HepG2 (cell line): ENCODE data around the gene RNF126. TPM values are rescaled to one million over a fixed set of nuclear protein-coding genes. Genes with fewer than 3 reads are reported as not detected.

Experiments
- ATAD3A ChIP-seq: sonication (generic); formaldehyde crosslinking; IDR thresholded peaks from 2 replicates; pipeline ENCODE4 v1.4.0; 2020; ENCODE audit warnings: missing genetic modification reagents
- CBX1 ChIP-seq: IDR thresholded peaks from one replicate; pipeline ENCODE4 v1.6.1; 2016; ENCODE audit warnings: antibody characterized with exemption, low read depth
- GATAD2A ChIP-seq: IDR thresholded peaks from 2 replicates; pipeline ENCODE4 v1.6.1; 2016
- HCFC1 ChIP-seq: fragments of 150-350 bp; IDR thresholded peaks from 2 replicates; pipeline ENCODE4 v1.6.1; 2014; ENCODE audit warnings: low read depth, low read length
- KMT2A ChIP-seq: sonication (generic); formaldehyde crosslinking; IDR thresholded peaks from 2 replicates; pipeline ENCODE4 v1.4.0; 2020; ENCODE audit warnings: missing genetic modification reagents
- MAFF ChIP-seq: IDR thresholded peaks from 2 replicates; pipeline ENCODE4 v1.6.1; 2011; ENCODE audit warnings: low read depth, low read length, improper control_type of control experiment
- MIER3 ChIP-seq: IDR thresholded peaks from 2 replicates; pipeline ENCODE4 v1.6.1; 2016; ENCODE audit warnings: missing compliant biosample characterization, borderline replicate concordance
- PAWR ChIP-seq: sonication (generic); formaldehyde crosslinking; IDR thresholded peaks from 2 replicates; pipeline ENCODE4 v1.4.0; 2020; ENCODE audit warnings: missing genetic modification reagents, mild to moderate bottlenecking, borderline replicate concordance
- PCBP2 ChIP-seq: fragments of 200-400 bp; formaldehyde crosslinking; optimal IDR thresholded peaks from 2 replicates; pipeline ENCODE3; 2018; ENCODE audit warnings: low read length, low read depth; ENCODE audit not compliant: poor library complexity, severe bottlenecking
- POLR2G ChIP-seq: fragments of 200-400 bp; formaldehyde crosslinking; IDR thresholded peaks from 2 replicates; pipeline ENCODE4 v1.6.1; 2018; ENCODE audit warnings: mild to moderate bottlenecking, low read depth, low read length, moderate library complexity
- REL ChIP-seq: sonication (generic); formaldehyde crosslinking; conservative IDR thresholded peaks from 2 replicates; pipeline ENCODE4 v1.8.0; 2022; ENCODE audit warnings: mild to moderate bottlenecking, missing genetic modification reagents, moderate library complexity
- RFX3 ChIP-seq: IDR thresholded peaks from 2 replicates; pipeline ENCODE4 v1.6.1; 2016; ENCODE audit warnings: missing biosample characterization, missing genetic modification reagents
- TBP ChIP-seq: sonication (generic); formaldehyde crosslinking; IDR thresholded peaks from 2 replicates; pipeline ENCODE4 v1.5.0; 2020; ENCODE audit warnings: missing genetic modification reagents
- ZNF232 ChIP-seq: sonication (generic); formaldehyde crosslinking; IDR thresholded peaks from 2 replicates; pipeline ENCODE4 v1.4.0; 2020; ENCODE audit warnings: missing genetic modification reagents, borderline replicate concordance
- ZNF3 ChIP-seq: IDR thresholded peaks from 2 replicates; pipeline ENCODE4 v1.7.0; 2017; ENCODE audit warnings: inconsistent platforms
- ZNF34 ChIP-seq: sonication (generic); formaldehyde crosslinking; IDR thresholded peaks from 2 replicates; pipeline ENCODE4 v1.4.0; 2020; ENCODE audit warnings: mild to moderate bottlenecking, missing genetic modification reagents, borderline replicate concordance
- ZNF44 ChIP-seq: sonication (generic); formaldehyde crosslinking; IDR thresholded peaks from 2 replicates; pipeline ENCODE4 v1.5.1; 2020; ENCODE audit warnings: mild to moderate bottlenecking, missing genetic modification reagents
- ZNF451 ChIP-seq: sonication (generic); formaldehyde crosslinking; IDR thresholded peaks from 2 replicates; pipeline ENCODE4 v1.5.0; 2020; ENCODE audit warnings: mild to moderate bottlenecking, missing genetic modification reagents
- ZNF460 ChIP-seq: sonication (generic); formaldehyde crosslinking; IDR thresholded peaks from 2 replicates; pipeline ENCODE4 v1.5.1; 2020; ENCODE audit warnings: missing genetic modification reagents, mild to moderate bottlenecking, borderline replicate concordance
- ZNF768 ChIP-seq: sonication (generic); formaldehyde crosslinking; IDR thresholded peaks from 2 replicates; pipeline ENCODE4 v1.4.0; 2020; ENCODE audit warnings: missing genetic modification reagents
- ZSCAN21 ChIP-seq: sonication (generic); formaldehyde crosslinking; IDR thresholded peaks from 2 replicates; pipeline ENCODE4 v1.8.0; 2022; ENCODE audit warnings: mild to moderate bottlenecking, missing genetic modification reagents, moderate library complexity, borderline replicate concordance
- ZSCAN29 ChIP-seq: sonication (generic); formaldehyde crosslinking; conservative IDR thresholded peaks from 2 replicates; pipeline ENCODE4 v1.4.0; 2020; ENCODE audit warnings: mild to moderate bottlenecking, missing genetic modification reagents
- polyA plus RNA-seq, 8 experiments: library from polyadenylated mRNA; depleted of rRNA in 3 of 8; stranded (reverse) in 7 of 8; unstranded in 1 of 8; fragments of >200 nt; fragmentation: Illumina TruSeq in 4 of 8; extraction: Trizol in 4 of 8; gene quantifications; 2 replicates each; pipeline versions ENCODE4 v1.2.1 to v1.2.3, GENCODE V29; 2011 to 2016; ENCODE audit warnings: low read depth in 4 of 8, missing spikeins in 1 of 8, mixed read lengths in 1 of 8; ENCODE audit not compliant: insufficient read depth in 1 of 8
- total RNA-seq, 5 experiments: library from RNA; depleted of rRNA; stranded (reverse); fragments of >200 nt; fragmentation: Illumina TruSeq; extraction: Trizol; gene quantifications; 2 replicates each; pipeline ENCODE4 v1.2.3, GENCODE V29; 2016; ENCODE audit warnings: low read depth in 1 of 5
- TF ChIP-seq, protein P1 (sequence below): sonication (generic); formaldehyde crosslinking; IDR thresholded peaks from 2 replicates; pipeline ENCODE4 v1.4.0; 2020; ENCODE audit warnings: mild to moderate bottlenecking, missing genetic modification reagents
- TF ChIP-seq, protein P2 (sequence below): sonication (generic); formaldehyde crosslinking; conservative IDR thresholded peaks from 2 replicates; pipeline ENCODE4 v1.4.0; 2020; ENCODE audit warnings: mild to moderate bottlenecking, missing genetic modification reagents, moderate library complexity

Gene RNF126
- total and polyA plus RNA-seq, 2 of the 13 experiments (the other 11 are each of a cell fraction or from before 2014, with no cell fraction given), result 23.2 to 34.0 TPM

DNA sequence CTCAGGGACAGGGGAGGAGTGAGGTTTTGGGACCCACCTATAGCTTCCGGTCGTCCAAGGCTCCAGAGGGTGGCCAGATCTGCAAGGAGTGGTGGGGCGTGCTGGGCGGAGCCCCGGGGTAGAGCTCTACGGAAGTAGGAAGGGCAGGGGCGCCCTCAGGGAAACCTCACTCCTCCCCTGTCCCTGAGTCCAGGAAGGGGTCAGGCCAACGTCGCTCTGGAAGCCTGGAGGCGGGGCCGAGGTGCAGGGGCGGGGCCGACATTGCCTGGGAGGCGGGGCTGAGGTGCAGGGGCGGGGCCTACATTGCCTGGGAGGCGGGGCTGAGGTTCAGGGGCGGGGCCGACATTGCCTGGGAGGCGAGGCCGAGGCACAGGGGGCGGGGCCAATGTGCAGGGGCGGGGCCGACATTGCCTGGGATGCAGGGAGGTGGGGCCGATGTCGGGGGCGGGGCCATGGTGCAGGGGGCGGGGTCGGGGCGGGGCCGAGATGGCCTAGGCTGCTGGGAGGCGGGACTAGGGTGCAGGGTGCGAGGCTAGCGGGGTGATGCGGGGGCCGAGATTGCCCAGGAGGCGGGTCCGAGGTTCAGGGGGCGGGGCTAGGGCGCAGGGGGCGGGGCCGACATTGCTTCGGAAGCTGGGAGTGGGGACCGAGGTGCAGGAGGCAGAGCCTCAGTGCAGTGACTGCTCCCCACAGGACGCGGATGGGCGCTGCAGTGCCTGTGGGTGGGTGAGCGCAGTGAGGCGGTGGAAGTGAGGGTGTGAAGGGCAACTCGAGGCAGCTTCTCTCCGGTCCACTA, 40.8 kb upstream of the RNF126 start (continued):
- TF ChIP-seq, protein P1, sequence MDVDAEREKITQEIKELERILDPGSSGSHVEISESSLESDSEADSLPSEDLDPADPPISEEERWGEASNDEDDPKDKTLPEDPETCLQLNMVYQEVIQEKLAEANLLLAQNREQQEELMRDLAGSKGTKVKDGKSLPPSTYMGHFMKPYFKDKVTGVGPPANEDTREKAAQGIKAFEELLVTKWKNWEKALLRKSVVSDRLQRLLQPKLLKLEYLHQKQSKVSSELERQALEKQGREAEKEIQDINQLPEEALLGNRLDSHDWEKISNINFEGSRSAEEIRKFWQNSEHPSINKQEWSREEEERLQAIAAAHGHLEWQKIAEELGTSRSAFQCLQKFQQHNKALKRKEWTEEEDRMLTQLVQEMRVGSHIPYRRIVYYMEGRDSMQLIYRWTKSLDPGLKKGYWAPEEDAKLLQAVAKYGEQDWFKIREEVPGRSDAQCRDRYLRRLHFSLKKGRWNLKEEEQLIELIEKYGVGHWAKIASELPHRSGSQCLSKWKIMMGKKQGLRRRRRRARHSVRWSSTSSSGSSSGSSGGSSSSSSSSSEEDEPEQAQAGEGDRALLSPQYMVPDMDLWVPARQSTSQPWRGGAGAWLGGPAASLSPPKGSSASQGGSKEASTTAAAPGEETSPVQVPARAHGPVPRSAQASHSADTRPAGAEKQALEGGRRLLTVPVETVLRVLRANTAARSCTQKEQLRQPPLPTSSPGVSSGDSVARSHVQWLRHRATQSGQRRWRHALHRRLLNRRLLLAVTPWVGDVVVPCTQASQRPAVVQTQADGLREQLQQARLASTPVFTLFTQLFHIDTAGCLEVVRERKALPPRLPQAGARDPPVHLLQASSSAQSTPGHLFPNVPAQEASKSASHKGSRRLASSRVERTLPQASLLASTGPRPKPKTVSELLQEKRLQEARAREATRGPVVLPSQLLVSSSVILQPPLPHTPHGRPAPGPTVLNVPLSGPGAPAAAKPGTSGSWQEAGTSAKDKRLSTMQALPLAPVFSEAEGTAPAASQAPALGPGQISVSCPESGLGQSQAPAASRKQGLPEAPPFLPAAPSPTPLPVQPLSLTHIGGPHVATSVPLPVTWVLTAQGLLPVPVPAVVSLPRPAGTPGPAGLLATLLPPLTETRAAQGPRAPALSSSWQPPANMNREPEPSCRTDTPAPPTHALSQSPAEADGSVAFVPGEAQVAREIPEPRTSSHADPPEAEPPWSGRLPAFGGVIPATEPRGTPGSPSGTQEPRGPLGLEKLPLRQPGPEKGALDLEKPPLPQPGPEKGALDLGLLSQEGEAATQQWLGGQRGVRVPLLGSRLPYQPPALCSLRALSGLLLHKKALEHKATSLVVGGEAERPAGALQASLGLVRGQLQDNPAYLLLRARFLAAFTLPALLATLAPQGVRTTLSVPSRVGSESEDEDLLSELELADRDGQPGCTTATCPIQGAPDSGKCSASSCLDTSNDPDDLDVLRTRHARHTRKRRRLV (CRISPR knock-in tag), result no peak
- TF ChIP-seq RFX3 (CRISPR knock-in tag) (no peak), ZSCAN29 (CRISPR knock-in tag) (no peak), MAFF (no peak), GATAD2A (CRISPR knock-in tag) (peak; percentile 43; the same call in 1 of the 2 replicates), ATAD3A (CRISPR knock-in tag) (no peak), ZSCAN21 (peak; percentile 80), ZNF460 (CRISPR knock-in tag) (no peak), KMT2A (CRISPR knock-in tag) (no peak), PCBP2 (no peak), ZNF768 (CRISPR knock-in tag) (peak; percentile 47; the same call in 1 of the 2 replicates), HCFC1 (peak; percentile 13; the same call in 1 of the 2 replicates), MIER3 (0 out of 2 replicates have a peak, but pooled peaks have one; percentile 29), POLR2G (peak; percentile 60), ZNF44 (CRISPR knock-in tag) (no peak), TBP (CRISPR knock-in tag) (no peak), PAWR (no peak), ZNF34 (CRISPR knock-in tag) (no peak), ZNF232 (CRISPR knock-in tag) (no peak; the same call in 1 of the 2 replicates), REL (no peak), ZNF451 (CRISPR knock-in tag) (no peak), CBX1 (peak; percentile 75), ZNF3 (no peak)
- TF ChIP-seq, protein P2, sequence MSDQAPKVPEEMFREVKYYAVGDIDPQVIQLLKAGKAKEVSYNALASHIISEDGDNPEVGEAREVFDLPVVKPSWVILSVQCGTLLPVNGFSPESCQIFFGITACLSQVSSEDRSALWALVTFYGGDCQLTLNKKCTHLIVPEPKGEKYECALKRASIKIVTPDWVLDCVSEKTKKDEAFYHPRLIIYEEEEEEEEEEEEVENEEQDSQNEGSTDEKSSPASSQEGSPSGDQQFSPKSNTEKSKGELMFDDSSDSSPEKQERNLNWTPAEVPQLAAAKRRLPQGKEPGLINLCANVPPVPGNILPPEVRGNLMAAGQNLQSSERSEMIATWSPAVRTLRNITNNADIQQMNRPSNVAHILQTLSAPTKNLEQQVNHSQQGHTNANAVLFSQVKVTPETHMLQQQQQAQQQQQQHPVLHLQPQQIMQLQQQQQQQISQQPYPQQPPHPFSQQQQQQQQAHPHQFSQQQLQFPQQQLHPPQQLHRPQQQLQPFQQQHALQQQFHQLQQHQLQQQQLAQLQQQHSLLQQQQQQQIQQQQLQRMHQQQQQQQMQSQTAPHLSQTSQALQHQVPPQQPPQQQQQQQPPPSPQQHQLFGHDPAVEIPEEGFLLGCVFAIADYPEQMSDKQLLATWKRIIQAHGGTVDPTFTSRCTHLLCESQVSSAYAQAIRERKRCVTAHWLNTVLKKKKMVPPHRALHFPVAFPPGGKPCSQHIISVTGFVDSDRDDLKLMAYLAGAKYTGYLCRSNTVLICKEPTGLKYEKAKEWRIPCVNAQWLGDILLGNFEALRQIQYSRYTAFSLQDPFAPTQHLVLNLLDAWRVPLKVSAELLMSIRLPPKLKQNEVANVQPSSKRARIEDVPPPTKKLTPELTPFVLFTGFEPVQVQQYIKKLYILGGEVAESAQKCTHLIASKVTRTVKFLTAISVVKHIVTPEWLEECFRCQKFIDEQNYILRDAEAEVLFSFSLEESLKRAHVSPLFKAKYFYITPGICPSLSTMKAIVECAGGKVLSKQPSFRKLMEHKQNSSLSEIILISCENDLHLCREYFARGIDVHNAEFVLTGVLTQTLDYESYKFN (CRISPR knock-in tag), result peak; percentile 59
